Measurements from ENCODE around the gene CARD10.

The CARD10 gene

GRCh38 chr22:37467391-37467955, 51.7 kb downstream of the CARD10 start:
- DNase-seq (ENCODE audit: low spot score), result no peak

GRCh38 chr22:37464181-37464580, 55.0 kb downstream of the CARD10 start:
- no peak for DNase-seq (ENCODE audit: low spot score)

GRCh38 chr22:37462983-37463382, 56.2 kb downstream of the CARD10 start:
- no peak for DNase-seq (ENCODE audit: low spot score)

- DNase-seq (ENCODE audit: low spot score), result no peak
Measured at GRCh38 chr22:37462436-37462835, 56.8 kb downstream of the CARD10 start.

GRCh38 chr22:37461961-37462360, 57.3 kb downstream of the CARD10 start:
- DNase-seq (ENCODE audit: low spot score), result no peak

- DNase-seq (ENCODE audit: low spot score), result no peak
Measured at GRCh38 chr22:37460684-37461083, 58.5 kb downstream of the CARD10 start.

- no peak for DNase-seq (ENCODE audit: low spot score)
Measured at GRCh38 chr22:37459206-37459605, 60.0 kb downstream of the CARD10 start.

GRCh38 chr22:37457093-37457893, 61.9 kb downstream of the CARD10 start:
- peak; percentile 80 for DNase-seq (ENCODE audit: low spot score)

GRCh38 chr22:37456346-37456745, 62.9 kb downstream of the CARD10 start:
- no peak for DNase-seq (ENCODE audit: low spot score)

- no peak for DNase-seq (ENCODE audit: low spot score)
Measured at GRCh38 chr22:37455896-37456295, 63.3 kb downstream of the CARD10 start.

GRCh38 chr22:37454857-37455686, 64.1 kb downstream of the CARD10 start:
- peak; percentile 64 for DNase-seq (ENCODE audit: low spot score)

- DNase-seq (ENCODE audit: low spot score), result no peak
Measured at GRCh38 chr22:37453696-37454095, 65.5 kb downstream of the CARD10 start.

- DNase-seq (ENCODE audit: low spot score), result no peak
Measured at GRCh38 chr22:37451218-37451617, 68.0 kb downstream of the CARD10 start.

- DNase-seq (ENCODE audit: low spot score), result no peak
Measured at GRCh38 chr22:37449331-37450001, 69.7 kb downstream of the CARD10 start.

GRCh38 chr22:37448516-37449127, 70.6 kb downstream of the CARD10 start:
- no peak for DNase-seq (ENCODE audit: low spot score)

- no peak for DNase-seq (ENCODE audit: low spot score)
Measured at GRCh38 chr22:37445501-37445900, 73.7 kb downstream of the CARD10 start.

- no peak for DNase-seq (ENCODE audit: low spot score)
Measured at GRCh38 chr22:37443977-37444376, 75.2 kb downstream of the CARD10 start.

- no peak for DNase-seq (ENCODE audit: low spot score)
Measured at GRCh38 chr22:37443086-37443485, 76.1 kb downstream of the CARD10 start.

GRCh38 chr22:37442537-37442936, 76.7 kb downstream of the CARD10 start:
- no peak for DNase-seq (ENCODE audit: low spot score)

GRCh38 chr22:37442135-37442534, 77.1 kb downstream of the CARD10 start:
- no peak for DNase-seq (ENCODE audit: low spot score)

- DNase-seq (ENCODE audit: low spot score), result no peak
Measured at GRCh38 chr22:37440875-37441274, 78.3 kb downstream of the CARD10 start.

All from AG08396 (cell line).